Measurements from ENCODE around the gene SIRT7.
A peak's percentile ranks its signal among the peaks of the same experiment; 100 is the strongest.

Gene SIRT7

DNA sequence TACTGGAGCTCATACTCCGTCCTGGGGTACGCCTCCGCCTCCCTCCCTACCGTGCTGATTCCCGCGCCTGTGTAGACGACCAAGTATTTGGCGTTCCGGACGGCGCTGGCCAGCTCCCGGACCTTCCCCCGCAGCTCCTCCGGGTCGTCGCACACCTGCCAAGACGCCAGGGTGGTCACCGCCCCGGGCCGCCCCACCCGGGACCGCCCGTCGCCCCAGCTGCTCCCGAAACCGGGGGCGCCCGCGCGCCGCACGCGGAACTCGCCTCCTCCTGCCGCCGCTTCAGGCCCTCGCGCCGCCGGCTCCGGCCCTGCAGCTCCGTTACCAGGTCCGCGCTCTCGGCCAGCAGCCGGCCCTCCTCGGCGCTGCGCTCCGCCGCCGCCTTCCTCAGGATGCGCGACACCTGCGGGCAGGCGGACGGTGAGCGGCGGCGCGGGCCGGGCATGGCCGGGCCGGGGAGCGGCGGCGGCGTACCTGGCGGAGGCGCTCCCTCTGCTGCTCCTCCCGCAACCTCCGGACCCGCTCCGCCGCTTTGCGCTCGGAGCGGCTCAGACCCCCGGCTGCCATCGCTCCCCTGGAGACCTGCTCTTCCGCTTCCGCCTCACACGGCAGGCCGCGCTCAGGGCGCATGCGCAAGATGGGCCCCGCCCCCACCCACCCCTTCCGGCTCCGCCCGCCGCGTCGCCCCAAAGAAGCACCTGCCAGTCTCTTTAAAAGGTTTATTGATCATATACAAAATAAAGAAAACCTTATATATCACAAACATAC is at the start of gene SIRT7:
Gene SIRT7 (minus strand): TSS at position 612 of the 768 bp plus-strand sequence. CDS start 45 bp downstream, at position 567.
- DNase-seq (ENCODE audit: insufficient read length, low spot score), result peak; percentile 100
- TF ChIP-seq, protein P1, sequence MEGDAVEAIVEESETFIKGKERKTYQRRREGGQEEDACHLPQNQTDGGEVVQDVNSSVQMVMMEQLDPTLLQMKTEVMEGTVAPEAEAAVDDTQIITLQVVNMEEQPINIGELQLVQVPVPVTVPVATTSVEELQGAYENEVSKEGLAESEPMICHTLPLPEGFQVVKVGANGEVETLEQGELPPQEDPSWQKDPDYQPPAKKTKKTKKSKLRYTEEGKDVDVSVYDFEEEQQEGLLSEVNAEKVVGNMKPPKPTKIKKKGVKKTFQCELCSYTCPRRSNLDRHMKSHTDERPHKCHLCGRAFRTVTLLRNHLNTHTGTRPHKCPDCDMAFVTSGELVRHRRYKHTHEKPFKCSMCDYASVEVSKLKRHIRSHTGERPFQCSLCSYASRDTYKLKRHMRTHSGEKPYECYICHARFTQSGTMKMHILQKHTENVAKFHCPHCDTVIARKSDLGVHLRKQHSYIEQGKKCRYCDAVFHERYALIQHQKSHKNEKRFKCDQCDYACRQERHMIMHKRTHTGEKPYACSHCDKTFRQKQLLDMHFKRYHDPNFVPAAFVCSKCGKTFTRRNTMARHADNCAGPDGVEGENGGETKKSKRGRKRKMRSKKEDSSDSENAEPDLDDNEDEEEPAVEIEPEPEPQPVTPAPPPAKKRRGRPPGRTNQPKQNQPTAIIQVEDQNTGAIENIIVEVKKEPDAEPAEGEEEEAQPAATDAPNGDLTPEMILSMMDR (IDR thresholded peaks at IDR 0.05; ENCODE audit: insufficient read depth, missing control alignments), result no peak
- no peak for FAIRE-seq

DNA sequence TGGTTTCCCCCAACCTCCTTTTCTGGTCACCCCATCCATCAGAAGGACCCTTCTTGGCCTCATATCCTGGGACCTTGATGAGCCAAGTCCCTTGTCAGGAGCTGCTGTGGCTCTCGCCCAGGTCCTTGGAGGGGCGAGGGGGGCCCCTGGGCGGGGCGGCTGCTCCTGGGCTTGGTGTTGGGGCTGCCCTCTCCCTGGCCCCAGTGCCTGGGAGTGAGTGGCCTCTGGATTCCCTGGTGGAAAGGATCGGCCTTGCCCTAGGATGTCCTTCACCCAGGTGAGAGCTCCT is 49.2 kb upstream of the SIRT7 start:
- TF ChIP-seq, protein P1 (IDR thresholded peaks at IDR 0.05; ENCODE audit: insufficient read depth, missing control alignments), result no peak
- FAIRE-seq (no peak), DNase-seq (ENCODE audit: insufficient read length, low spot score) (no peak)

DNA sequence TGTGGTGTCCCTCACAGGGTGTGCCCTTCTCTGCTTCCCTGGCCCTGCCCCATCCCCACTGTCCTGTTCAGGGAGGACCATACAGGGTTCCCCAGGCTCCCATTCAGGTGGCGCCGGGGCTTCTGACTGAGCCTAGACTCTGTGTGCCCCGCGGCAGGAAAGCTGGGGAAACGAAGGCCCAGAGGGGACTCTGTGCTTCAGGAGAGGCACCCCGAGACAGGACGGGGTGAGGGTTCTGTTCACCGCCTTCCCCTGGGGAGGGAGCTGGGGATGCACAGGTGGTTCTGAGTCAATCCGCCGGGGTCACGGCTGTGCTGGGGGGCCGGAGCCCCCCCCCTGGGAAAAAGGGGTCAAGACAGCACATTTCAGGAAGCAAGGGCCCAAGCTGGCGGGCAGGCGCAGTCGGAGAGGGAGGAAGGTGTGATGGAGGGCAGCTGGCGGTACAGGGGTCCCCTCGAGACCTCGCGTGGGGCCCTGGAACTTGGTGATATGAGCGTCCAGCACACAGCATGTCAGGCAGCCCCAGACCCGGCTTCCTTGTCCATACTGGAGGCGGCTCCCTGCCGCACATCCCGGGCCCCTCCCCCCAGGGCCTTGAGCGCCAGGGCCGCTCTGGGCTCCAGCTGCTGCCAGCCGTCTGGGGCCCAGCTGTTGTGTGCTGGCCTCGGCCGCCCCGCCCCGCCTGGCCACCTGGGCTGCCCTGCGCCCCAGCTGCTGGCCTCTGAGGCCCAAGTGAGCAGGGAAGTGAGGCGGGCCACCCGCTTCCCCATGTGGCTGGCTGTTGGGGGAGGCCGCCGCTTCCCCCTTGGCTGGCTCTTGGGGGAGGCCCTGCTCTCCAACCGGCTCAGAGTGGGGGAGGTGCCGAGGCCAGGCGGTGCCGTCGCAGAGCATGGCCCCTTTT is 48.6 kb upstream of the SIRT7 start:
- TF ChIP-seq, protein P1 (IDR thresholded peaks at IDR 0.05; ENCODE audit: insufficient read depth, missing control alignments), result no peak
- FAIRE-seq, result no peak
- no peak for DNase-seq (ENCODE audit: insufficient read length, low spot score)

DNA sequence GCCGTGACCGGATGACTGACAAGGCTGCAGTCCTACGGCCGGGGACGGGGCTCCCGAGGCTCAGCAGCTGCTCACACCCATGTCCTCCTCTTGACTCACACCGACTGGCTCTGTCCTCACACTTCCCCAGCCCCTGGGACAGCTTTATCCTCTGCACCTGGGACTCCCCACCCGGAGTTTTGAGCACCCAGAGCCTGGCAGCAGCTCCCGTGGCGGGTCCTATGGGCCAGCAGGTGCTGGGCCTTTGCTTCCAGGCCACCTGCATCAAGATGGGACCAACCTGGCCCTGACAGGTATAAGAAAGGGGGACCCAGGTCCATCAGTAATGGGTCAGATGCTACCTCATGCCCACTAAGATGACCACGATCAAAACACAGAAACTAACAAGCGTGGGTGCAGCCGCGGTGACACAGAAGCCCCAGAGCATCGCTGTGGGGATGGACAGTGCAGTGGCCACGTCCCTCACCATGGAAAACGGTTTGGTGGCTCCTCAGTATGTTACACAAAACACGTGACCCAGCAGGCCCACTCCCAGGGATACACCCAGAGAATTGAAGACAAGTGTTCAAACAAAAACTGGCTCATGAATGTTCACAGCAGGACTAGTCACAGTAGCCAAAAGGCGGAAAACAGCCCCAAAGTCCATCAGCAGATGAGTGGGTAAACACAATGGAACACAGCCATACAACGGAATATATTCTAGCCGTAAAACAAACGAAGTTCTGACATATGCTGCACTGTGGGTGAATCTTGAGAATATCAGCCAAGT is 46.3 kb upstream of the SIRT7 start:
- no peak for FAIRE-seq
- no peak for DNase-seq (ENCODE audit: insufficient read length, low spot score)
- TF ChIP-seq, protein P1 (IDR thresholded peaks at IDR 0.05; ENCODE audit: insufficient read depth, missing control alignments), result no peak

DNA sequence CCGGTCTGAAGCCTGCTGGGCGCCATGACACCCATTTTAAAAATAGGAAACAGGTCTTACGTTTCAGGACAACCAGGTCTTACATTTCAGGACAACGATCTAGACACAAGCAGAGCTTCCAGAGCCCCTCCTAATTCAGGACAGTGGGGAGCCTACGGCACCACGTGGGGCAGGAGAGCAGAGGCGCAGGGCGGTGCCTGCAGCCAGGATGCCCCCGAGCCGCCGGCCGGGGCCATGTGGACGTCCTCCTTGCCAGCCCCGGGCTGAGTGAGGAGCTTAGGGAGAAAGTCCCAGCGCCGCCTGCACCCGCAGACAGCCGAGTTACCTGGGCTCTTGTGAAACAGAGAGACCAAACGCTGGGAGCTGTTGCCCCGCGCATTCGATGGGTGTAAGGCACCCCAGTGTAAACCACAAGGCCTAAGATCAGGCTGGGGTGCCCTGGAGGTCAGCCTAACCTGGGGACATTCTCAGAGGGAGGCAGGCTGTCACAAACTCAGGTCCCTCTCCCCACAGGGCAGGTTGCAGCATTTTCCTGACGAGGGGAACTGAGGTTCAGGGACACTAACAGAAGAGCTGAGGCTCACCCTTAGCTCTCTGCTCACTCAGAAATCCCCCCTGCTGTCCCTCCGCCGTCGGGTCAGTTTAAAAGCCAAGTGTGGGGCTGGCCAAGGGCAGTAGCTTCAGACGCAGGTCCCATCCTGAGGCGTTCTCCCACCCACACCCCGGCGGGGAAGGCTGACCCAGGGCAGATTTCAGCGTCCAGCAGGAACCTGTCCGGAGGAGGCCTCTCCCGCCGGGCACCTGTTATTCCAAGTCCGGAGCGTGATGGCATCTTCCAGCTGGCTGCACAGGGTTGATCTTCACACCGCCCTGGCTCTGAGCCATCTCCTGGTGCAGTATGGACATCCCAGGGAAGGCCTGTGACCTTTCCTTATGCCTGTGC is 44.8 kb upstream of the SIRT7 start:
- FAIRE-seq (no peak), DNase-seq (ENCODE audit: insufficient read length, low spot score) (no peak)
- TF ChIP-seq, protein P1 (IDR thresholded peaks at IDR 0.05; ENCODE audit: insufficient read depth, missing control alignments), result no peak

Data from D721Med (cell line).